H9 (cell line): ENCODE measurements around the gene KCTD16. TPM values are rescaled to one million over a fixed set of nuclear protein-coding genes. Genes with fewer than 3 reads are reported as not detected.

ENCODE experiments used
- DNase-seq: peaks from one replicate; pipeline ENCODE4 v3.0.0-alpha.2; 2017
- H2AFZ ChIP-seq: one replicate; pipeline ENCODE4 v1.6.1; 2013; ENCODE audit warnings: mild to moderate bottlenecking, low read length, control low read depth, moderate library complexity
- H2AK5ac ChIP-seq: 2 replicates; pipeline ENCODE4 v1.6.1; 2013; ENCODE audit warnings: low read length, control low read depth, mixed read lengths; ENCODE audit not compliant: insufficient read length
- H2BK120ac ChIP-seq: one replicate; pipeline ENCODE4 v1.6.1; 2013; ENCODE audit warnings: low read depth, mild to moderate bottlenecking, low read length, control low read depth, inconsistent platforms; ENCODE audit not compliant: poor library complexity, severe bottlenecking
- H2BK12ac ChIP-seq: 2 replicates; pipeline ENCODE4 v1.6.1; 2013; ENCODE audit warnings: low read length, control low read depth, mixed read lengths, low read depth; ENCODE audit not compliant: insufficient read length
- H2BK15ac ChIP-seq: 2 replicates; pipeline ENCODE4 v1.6.1; 2013; ENCODE audit warnings: low read depth, low read length, control low read depth
- H2BK20ac ChIP-seq: one replicate; pipeline ENCODE4 v1.6.1; 2013; ENCODE audit warnings: low read depth, mild to moderate bottlenecking, low read length, control low read depth, inconsistent platforms; ENCODE audit not compliant: poor library complexity, severe bottlenecking
- H2BK5ac ChIP-seq: 2 replicates; pipeline ENCODE4 v1.6.1; 2013; ENCODE audit warnings: low read length, control low read depth, mixed read lengths; ENCODE audit not compliant: insufficient read length
- H3K14ac ChIP-seq: 2 replicates; pipeline ENCODE4 v1.6.1; 2013; ENCODE audit warnings: low read length, control low read depth; ENCODE audit not compliant: insufficient read depth
- H3K18ac ChIP-seq: 2 replicates; pipeline ENCODE4 v1.6.1; 2013; ENCODE audit warnings: low read depth, mild to moderate bottlenecking, mixed read lengths, low read length, control low read depth; ENCODE audit not compliant: insufficient read length
- H3K23ac ChIP-seq: 2 replicates; pipeline ENCODE4 v1.6.1; 2013; ENCODE audit warnings: low read length, control low read depth, mixed read lengths, low read depth; ENCODE audit not compliant: insufficient read length
- H3K23me2 ChIP-seq: 2 replicates; pipeline ENCODE4 v1.6.1; 2013; ENCODE audit warnings: low read depth, mild to moderate bottlenecking, mixed read lengths, low read length, control low read depth; ENCODE audit not compliant: insufficient read length, poor library complexity, severe bottlenecking
- H3K27ac ChIP-seq: 2 replicates; pipeline ENCODE4 v1.5.1; 2013; ENCODE audit warnings: low read length, control low read depth, mixed read lengths, low read depth; ENCODE audit not compliant: insufficient read length
- H3K27me3 ChIP-seq: 2 replicates; pipeline ENCODE4 v1.6.1; 2013; ENCODE audit warnings: low read length, control low read depth, inconsistent platforms; ENCODE audit not compliant: insufficient read depth
- H3K4ac ChIP-seq: 2 replicates; pipeline ENCODE4 v1.6.1; 2013; ENCODE audit warnings: low read depth, mild to moderate bottlenecking, control low read depth, inconsistent platforms, low read length, moderate library complexity
- H3K4me1 ChIP-seq: 2 replicates; pipeline ENCODE4 v1.6.1; 2013; ENCODE audit warnings: low read length, control low read depth, inconsistent platforms; ENCODE audit not compliant: insufficient read depth
- H3K4me2 ChIP-seq: 2 replicates; pipeline ENCODE4 v1.6.1; 2013; ENCODE audit warnings: low read length, control low read depth, mixed read lengths; ENCODE audit not compliant: insufficient read length, insufficient read depth
- H3K56ac ChIP-seq: 2 replicates; pipeline ENCODE4 v1.6.1; 2013; ENCODE audit warnings: low read depth, mild to moderate bottlenecking, mixed read lengths, low read length, control low read depth; ENCODE audit not compliant: insufficient read length
- H3K79me1 ChIP-seq: 2 replicates; pipeline ENCODE4 v1.6.1; 2013; ENCODE audit warnings: low read depth, mild to moderate bottlenecking, moderate library complexity, low read length, control low read depth, inconsistent platforms; ENCODE audit not compliant: insufficient read depth, poor library complexity, severe bottlenecking
- H3K79me2 ChIP-seq: 2 replicates; pipeline ENCODE4 v1.6.1; 2013; ENCODE audit warnings: low read length, control low read depth, inconsistent platforms; ENCODE audit not compliant: insufficient read depth
- H3K9ac ChIP-seq: 2 replicates; pipeline ENCODE4 v1.6.1; 2013; ENCODE audit warnings: low read length, control low read depth, mixed read lengths; ENCODE audit not compliant: insufficient read length; ENCODE audit errors: extremely low read depth
- H3K9me3 ChIP-seq: one replicate; pipeline ENCODE4 v1.6.1; 2013; ENCODE audit warnings: low read depth, low read length, inconsistent platforms; ENCODE audit not compliant: control insufficient read depth
- H3T11ph ChIP-seq: one replicate; pipeline ENCODE4 v1.6.1; 2013; ENCODE audit warnings: mild to moderate bottlenecking, low read length, control low read depth, inconsistent platforms
- H4K20me1 ChIP-seq: one replicate; pipeline ENCODE4 v1.6.1; 2013; ENCODE audit not compliant: control insufficient read depth, insufficient read length, insufficient read depth
- H4K5ac ChIP-seq: 2 replicates; pipeline ENCODE4 v1.6.1; 2013; ENCODE audit warnings: low read depth, mild to moderate bottlenecking, mixed read lengths, low read length, control low read depth; ENCODE audit not compliant: insufficient read length
- H4K8ac ChIP-seq: replicated peaks from 2 replicates; pipeline ENCODE4 v1.6.1; 2013; ENCODE audit warnings: low read length, control low read depth, mixed read lengths, low read depth; ENCODE audit not compliant: insufficient read length
- H4K91ac ChIP-seq: 2 replicates; pipeline ENCODE4 v1.6.1; 2013; ENCODE audit warnings: low read depth, mild to moderate bottlenecking, moderate library complexity, mixed read lengths, low read length, control low read depth; ENCODE audit not compliant: insufficient read length
- H3K27ac Mint-ChIP-seq, 3 experiments: 2 replicates in 2 of 3; 3 replicates in 1 of 3; pipeline ENCODE4 v1.8.0; 2020 to 2021; ENCODE audit warnings: mixed read lengths in 3 of 3, mild to moderate bottlenecking in 1 of 3, moderate library complexity in 1 of 3
- H3K27me3 Mint-ChIP-seq: 2 replicates; pipeline ENCODE4 v1.8.0; 2021; ENCODE audit warnings: low read depth, mild to moderate bottlenecking, moderate library complexity, mixed read lengths
- H3K36me3 Mint-ChIP-seq, 3 experiments: 2 replicates in 2 of 3; 3 replicates in 1 of 3; pipeline ENCODE4 v1.8.0; 2020 to 2021; ENCODE audit warnings: low read depth in 3 of 3, mixed read lengths in 3 of 3; ENCODE audit not compliant: insufficient read depth in 1 of 3
- H3K4me1 Mint-ChIP-seq, 2 experiments: 2 replicates each; pipeline ENCODE4 v1.8.0; 2020; ENCODE audit warnings: mixed read lengths in 2 of 2
- H3K4me3 Mint-ChIP-seq, 2 experiments: 2 replicates in 1 of 2; 3 replicates in 1 of 2; pipeline ENCODE4 v1.8.0; 2020 to 2021; ENCODE audit warnings: mild to moderate bottlenecking in 2 of 2, mixed read lengths in 2 of 2, moderate library complexity in 1 of 2
- H3K9me3 Mint-ChIP-seq, 2 experiments: 2 replicates in 1 of 2; 3 replicates in 1 of 2; pipeline ENCODE4 v1.8.0; 2020; ENCODE audit warnings: mild to moderate bottlenecking in 2 of 2, mixed read lengths in 2 of 2, moderate library complexity in 1 of 2
- CTCF ChIP-seq: fragments of 200-600 bp; sonication (generic); conservative IDR thresholded peaks from 3 replicates; pipeline ENCODE4 v1.8.0; 2021; ENCODE audit warnings: antibody characterized with exemption, mild to moderate bottlenecking
- WGBS: extraction: QIAGEN DNeasy Blood & Tissue Kit; methylation state at CpG from one replicate; pipeline ENCODE4 v1.1.7; 2013; ENCODE audit warnings: missing lambda C conversion rate, low lambda C conversion rate, mixed read lengths; ENCODE audit not compliant: insufficient read length; ENCODE audit errors: extremely low coverage; 5-methylcytosine and 5-hydroxymethylcytosine counted together
- total RNA-seq: library from RNA; stranded (reverse); gene quantifications from 2 replicates; pipeline ENCODE4 v1.2.1, GENCODE V29; 2021

Gene KCTD16
- total RNA-seq, 1 experiment from 2014 or later = 0.09 TPM

- no peak overlapping the region for H2BK12ac ChIP-seq
- no peak overlapping the region for H3K4me2 ChIP-seq
- H3K79me2 ChIP-seq = no peaks in the 10 kb centered on the region
- no peaks in the 10 kb centered on the region for H3K4me1 Mint-ChIP-seq
- no peaks in the 10 kb centered on the region for H3K9me3 Mint-ChIP-seq
- no peaks in the 10 kb centered on the region for H3K27me3 Mint-ChIP-seq
- no peak overlapping the region for H3T11ph ChIP-seq
- H2BK5ac ChIP-seq = no peak overlapping the region
- H3K18ac ChIP-seq = no peak overlapping the region
- H4K91ac ChIP-seq = no peak overlapping the region
- no peaks in the 10 kb centered on the region for H3K27me3 ChIP-seq
- H3K23ac ChIP-seq = no peak overlapping the region
- no peak overlapping the region for H3K4me3 Mint-ChIP-seq
- no peak overlapping the region for H2AFZ ChIP-seq
- H4K20me1 ChIP-seq = no peaks in the 10 kb centered on the region
- no peaks in the 10 kb centered on the region for H3K9me3 ChIP-seq
- H3K79me1 ChIP-seq = no peaks in the 10 kb centered on the region
- no CpG with 5 or more reads among the region's 4 CpGs for WGBS
- no peak for TF ChIP-seq CTCF
- no peak overlapping the region for H4K8ac ChIP-seq
- no peaks in the 10 kb centered on the region for H3K23me2 ChIP-seq
- no peak overlapping the region for H4K5ac ChIP-seq
- H3K36me3 Mint-ChIP-seq = no peaks in the 10 kb centered on the region
- no peak overlapping the region for H2AK5ac ChIP-seq
- H3K27ac Mint-ChIP-seq = no peak overlapping the region
- no peak for DNase-seq
- no peaks in the 10 kb centered on the region for H3K4me1 ChIP-seq
- H3K9ac ChIP-seq = no peak overlapping the region
- no peak overlapping the region for H2BK20ac ChIP-seq
- no peak overlapping the region for H2BK120ac ChIP-seq
- H3K56ac ChIP-seq = no peak overlapping the region
- no peak overlapping the region for H3K14ac ChIP-seq
- no peak overlapping the region for H3K4ac ChIP-seq
- H2BK15ac ChIP-seq = no peak overlapping the region
- H3K27ac ChIP-seq = no peak overlapping the region
Observed at GRCh38 chr5:144433140-144433822, 262.6 kb downstream of the KCTD16 start.
